Activated T-cell treated with anti-CD3 and anti-CD28 coated beads, Interleukin-2, amount 50 U/mL, for 24 hours (primary cell): Measurements from ENCODE around the gene RYR2.

Experiments used
- DNase-seq: peaks from one replicate; pipeline ENCODE4 v3.0.0-alpha.2; 2020
- H3K27ac Mint-ChIP-seq: 2 replicates; pipeline ENCODE4 v1.8.0; 2020; ENCODE audit warnings: mild to moderate bottlenecking, mixed read lengths
- H3K27me3 Mint-ChIP-seq: 2 replicates; pipeline ENCODE4 v1.8.0; 2020; ENCODE audit warnings: mixed read lengths
- H3K36me3 Mint-ChIP-seq: 2 replicates; pipeline ENCODE4 v1.8.0; 2020; ENCODE audit warnings: low read depth, mixed read lengths
- H3K4me1 Mint-ChIP-seq: 2 replicates; pipeline ENCODE4 v1.8.0; 2020; ENCODE audit warnings: low read depth, mixed read lengths
- H3K4me3 Mint-ChIP-seq: 2 replicates; pipeline ENCODE4 v1.8.0; 2020; ENCODE audit warnings: mild to moderate bottlenecking, moderate library complexity, mixed read lengths
- H3K9me3 Mint-ChIP-seq: 2 replicates; pipeline ENCODE4 v1.8.0; 2020; ENCODE audit warnings: mixed read lengths

Gene RYR2

DNA sequence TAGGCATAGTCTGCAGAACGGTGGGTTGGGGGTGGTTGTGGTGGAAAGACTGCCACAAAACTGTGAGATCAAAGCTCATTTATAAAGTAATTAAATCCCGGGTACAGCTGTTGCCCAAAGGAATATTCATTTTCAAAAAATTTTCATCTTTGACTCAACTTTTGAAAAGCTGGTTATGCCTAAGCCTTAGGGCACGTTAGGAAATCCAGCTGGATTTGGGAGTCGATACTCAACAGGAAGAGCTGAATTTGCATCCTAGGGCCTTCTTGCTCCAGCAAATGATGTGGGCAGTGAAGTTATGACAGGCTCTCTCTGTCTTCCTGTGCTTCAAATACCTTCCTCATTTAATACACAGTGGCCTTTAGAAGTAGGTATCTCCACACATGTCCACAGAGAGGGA lies 817.0 kb downstream of the RYR2 start:
- H3K4me3 Mint-ChIP-seq, result no peak overlapping the region
- H3K27me3 Mint-ChIP-seq, result peaks cover 9% of the 10 kb centered on the region

DNA sequence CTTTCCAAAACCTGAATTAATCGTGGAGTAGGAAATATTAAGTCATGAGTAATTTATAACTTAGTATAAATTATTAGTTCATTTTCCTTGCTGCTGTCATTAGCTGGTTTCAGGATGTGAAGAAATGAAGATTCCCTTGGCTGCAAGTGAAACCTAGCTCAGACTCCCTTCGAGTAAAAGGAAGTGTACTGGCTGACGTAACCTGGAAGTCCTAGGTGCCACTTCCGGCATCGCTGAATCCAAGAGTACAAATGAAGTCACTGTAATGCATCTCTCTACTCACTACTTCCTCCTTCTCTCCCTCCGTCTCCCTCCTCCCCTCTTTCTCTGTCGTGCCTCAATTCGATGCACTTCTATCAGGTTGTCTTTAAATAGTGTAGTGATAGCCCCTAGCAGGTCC lies 820.0 kb downstream of the RYR2 start:
- no peak for DNase-seq
- Mint-ChIP-seq H3K27me3 (peaks cover 9% of the 10 kb centered on the region), H3K4me3 (no peak overlapping the region), H3K9me3 (no peaks in the 10 kb centered on the region), H3K27ac (no peak overlapping the region), H3K4me1 (peaks cover 2% of the 10 kb centered on the region), H3K36me3 (no peaks in the 10 kb centered on the region)

More for the DNA sequence above, 817.0 kb downstream of the RYR2 start:
- Mint-ChIP-seq H3K9me3 (no peaks in the 10 kb centered on the region), H3K27ac (no peak overlapping the region), H3K4me1 (no peaks in the 10 kb centered on the region), H3K36me3 (no peaks in the 10 kb centered on the region)
- no peak for DNase-seq

DNA sequence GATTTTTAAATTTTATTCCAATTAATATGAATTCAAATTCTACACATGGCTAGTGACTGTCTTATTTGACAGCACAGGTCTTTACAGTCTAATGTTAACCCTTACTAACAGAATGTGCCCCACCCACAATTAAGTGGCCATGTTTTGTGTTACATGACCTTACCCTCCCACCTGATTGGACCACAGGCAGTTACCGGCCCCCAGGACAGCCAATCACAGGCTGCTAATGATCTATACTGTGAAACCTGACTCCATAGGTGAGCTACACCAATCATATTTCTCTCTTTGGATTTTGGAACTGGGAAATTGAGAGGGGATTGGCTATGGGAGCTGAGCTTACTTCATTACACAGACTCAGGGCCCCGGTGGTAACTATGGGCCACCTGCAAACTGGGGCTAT lies 821.2 kb downstream of the RYR2 start:
- H3K27ac Mint-ChIP-seq, result no peak overlapping the region

DNA sequence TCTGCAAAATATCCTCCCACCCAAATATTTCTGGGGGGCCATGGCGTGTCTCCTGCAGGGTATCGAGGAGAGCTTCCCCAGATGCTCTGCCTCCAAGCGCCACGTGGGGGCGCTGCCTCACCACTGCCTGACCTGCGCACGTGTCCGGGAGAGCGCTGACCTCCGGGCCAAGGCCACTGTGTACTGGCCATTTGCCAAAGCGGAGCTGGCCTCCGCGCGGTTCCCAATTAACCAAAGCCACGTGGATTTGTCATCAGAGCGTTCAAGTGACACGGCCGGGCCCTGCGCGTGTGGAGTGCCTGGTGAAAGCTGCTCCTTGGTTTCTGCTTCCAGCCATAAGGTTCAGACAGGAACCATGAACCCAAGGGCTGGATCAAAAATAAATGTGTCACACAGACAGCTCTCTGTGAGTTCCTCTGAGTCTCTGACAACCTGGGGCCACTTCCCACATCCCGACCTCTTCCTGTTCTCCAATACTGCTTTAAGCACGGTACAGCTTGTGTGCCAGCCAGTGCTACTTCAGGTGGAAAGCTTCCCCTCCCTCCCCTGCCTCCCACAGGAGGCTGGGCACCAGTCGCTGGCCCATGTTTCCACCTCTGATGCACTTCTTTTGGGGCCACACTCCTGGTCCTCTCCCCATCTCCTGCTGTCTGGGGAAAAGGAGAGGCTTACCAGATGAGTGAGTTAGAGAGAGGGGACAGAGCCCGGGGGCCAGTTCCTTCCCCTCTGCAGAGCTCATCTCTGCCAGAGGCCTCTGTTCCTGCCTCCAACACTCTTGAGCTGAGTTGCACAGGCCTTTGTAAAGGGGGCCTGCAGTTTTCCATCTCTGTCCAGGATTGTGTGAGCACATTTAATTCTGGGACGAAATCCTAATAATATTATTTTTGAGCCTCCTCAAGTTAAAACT lies 822.6 kb downstream of the RYR2 start:
- H3K27me3 Mint-ChIP-seq, result peaks cover 9% of the 10 kb centered on the region
- H3K9me3 Mint-ChIP-seq, result no peaks in the 10 kb centered on the region
- H3K4me1 Mint-ChIP-seq, result peaks cover 2% of the 10 kb centered on the region
- no peak for DNase-seq
- no peak overlapping the region for H3K27ac Mint-ChIP-seq
- H3K4me3 Mint-ChIP-seq, result no peak overlapping the region
- no peaks in the 10 kb centered on the region for H3K36me3 Mint-ChIP-seq

More for the DNA sequence above, 821.2 kb downstream of the RYR2 start:
- peaks cover 2% of the 10 kb centered on the region for H3K4me1 Mint-ChIP-seq
- H3K27me3 Mint-ChIP-seq, result peaks cover 9% of the 10 kb centered on the region
- no peak overlapping the region for H3K4me3 Mint-ChIP-seq
- H3K9me3 Mint-ChIP-seq, result no peaks in the 10 kb centered on the region
- H3K36me3 Mint-ChIP-seq, result no peaks in the 10 kb centered on the region
- DNase-seq, result no peak

DNA sequence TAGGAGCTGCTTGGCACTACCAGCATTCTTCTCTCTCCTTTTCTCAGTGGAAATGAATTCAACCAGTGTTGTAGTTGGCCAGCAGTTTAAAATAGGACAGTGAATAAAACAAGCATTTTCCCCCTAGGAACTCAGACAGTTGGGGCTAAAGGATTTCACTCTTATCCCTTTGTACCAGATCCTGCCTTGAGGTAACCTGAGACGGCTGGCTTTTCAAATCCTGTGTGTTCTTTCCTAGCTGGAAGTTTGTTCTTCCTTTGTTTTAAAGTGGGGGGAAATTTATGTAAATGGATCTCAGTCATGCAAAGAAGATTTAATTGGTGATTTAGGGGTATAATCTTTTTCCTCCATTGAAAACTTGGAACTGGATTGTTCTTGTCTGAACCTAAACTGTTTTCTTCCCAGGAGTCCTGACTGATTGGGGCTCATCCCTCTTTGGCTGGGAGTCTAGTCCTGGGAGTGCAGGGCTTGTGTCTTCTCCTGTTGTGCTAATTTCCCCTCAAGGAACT lies 825.5 kb downstream of the RYR2 start:
- Mint-ChIP-seq H3K4me1 (peaks cover 2% of the 10 kb centered on the region), H3K9me3 (no peaks in the 10 kb centered on the region), H3K27ac (no peak overlapping the region)

DNA sequence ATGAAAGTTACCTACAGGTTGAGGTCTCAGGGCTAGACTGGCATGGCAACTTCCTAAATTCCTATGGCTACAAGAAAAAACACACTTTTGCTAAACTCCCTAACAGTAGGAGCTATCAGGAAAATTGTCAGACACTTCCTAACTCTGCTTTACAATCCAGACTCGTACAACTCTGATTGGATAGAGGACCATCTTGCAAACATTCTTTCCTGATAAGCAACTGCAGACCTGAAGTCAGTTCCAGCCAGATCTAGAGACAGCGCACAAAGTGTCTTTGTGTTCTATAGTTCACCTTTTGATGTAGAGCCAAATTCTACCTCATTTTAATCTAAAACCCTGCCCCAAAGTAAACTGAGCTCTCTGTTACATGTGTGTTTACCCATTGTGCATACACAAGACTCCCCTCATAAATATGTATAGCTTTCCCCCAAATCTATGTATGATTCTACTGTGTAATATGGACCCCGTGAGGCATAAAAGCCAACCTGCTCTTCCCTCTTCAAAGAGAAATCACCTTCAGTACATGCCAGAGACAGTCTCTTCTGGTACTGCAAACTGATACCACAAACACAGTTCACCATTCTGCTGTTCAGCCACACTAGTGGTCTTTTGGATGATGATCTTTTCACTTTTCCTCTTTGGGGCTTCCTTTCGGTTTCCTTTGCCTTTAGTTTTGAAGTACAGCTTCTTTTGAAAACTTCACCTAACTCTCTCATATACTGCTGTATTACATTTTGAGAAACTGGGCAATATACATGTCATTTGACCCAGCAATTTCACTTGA lies 827.0 kb downstream of the RYR2 start:
- no peak overlapping the region for H3K4me3 Mint-ChIP-seq
- no peaks in the 10 kb centered on the region for H3K9me3 Mint-ChIP-seq
- H3K36me3 Mint-ChIP-seq, result no peaks in the 10 kb centered on the region
- no peak overlapping the region for H3K27ac Mint-ChIP-seq
- peaks cover 2% of the 10 kb centered on the region for H3K4me1 Mint-ChIP-seq
- peaks cover 4% of the 10 kb centered on the region for H3K27me3 Mint-ChIP-seq
- no peak for DNase-seq

More for the DNA sequence above, 825.5 kb downstream of the RYR2 start:
- no peak overlapping the region for H3K4me3 Mint-ChIP-seq
- DNase-seq, result no peak
- H3K36me3 Mint-ChIP-seq, result no peaks in the 10 kb centered on the region
- peaks cover 9% of the 10 kb centered on the region for H3K27me3 Mint-ChIP-seq

DNA sequence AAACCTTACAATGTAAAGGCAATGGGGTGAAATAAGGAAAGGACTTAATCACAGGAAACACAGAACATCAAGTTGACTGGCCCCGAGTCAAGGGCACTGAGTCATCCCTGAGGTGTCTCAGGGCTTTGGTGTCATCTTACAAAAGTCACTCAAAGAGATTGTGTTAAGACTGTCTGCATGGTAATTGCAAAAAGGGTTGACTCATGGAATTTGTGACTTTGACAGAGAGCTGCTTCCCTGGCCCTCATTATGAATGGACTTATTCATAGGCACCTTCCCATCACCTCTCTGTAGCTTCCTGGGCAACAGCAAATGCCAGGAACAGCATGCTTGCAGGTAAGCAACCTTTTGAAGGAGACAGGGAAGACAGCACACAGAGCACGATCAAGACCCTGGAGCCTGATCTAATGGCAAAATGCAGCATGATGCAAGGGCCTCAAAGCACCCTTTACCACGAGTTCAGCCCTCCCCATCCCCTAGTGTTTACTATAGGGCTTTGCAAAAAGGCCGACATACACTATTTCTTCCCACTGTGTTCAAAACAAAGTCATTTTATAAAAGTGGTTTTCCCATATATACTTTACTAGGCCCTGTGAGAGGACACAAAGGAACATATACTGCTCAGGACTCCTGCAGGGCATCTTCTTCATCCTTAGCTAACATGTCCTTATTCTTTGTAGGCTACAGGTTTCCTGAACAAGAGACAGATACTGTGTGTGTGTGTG lies 831.7 kb downstream of the RYR2 start:
- Mint-ChIP-seq H3K9me3 (no peaks in the 10 kb centered on the region), H3K4me3 (no peak overlapping the region), H3K36me3 (no peaks in the 10 kb centered on the region), H3K4me1 (no peaks in the 10 kb centered on the region), H3K27ac (no peak overlapping the region), H3K27me3 (no peaks in the 10 kb centered on the region)
- DNase-seq, result no peak

DNA sequence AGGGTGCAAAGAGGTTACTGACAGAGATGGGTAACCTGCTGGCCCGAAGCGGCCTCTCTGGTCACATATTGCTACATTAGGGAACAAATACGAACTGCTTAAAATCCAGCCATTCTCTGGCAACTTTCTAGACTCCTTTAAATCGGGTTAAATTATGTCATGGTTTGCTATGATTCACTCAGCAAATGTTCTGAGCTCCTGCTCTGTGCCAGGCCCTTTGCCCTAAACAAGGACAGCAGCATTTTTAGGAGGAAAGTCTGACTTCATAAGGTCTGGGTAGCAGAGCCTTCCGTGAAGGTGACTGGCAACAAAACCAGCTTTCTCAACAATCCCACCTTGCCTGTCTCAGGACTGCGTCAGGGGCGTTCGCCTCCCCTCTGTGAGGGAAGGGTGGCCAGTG lies 833.3 kb downstream of the RYR2 start:
- Mint-ChIP-seq H3K9me3 (no peaks in the 10 kb centered on the region), H3K4me3 (no peak overlapping the region), H3K27me3 (no peaks in the 10 kb centered on the region), H3K4me1 (no peaks in the 10 kb centered on the region), H3K36me3 (no peaks in the 10 kb centered on the region), H3K27ac (no peak overlapping the region)
- no peak for DNase-seq

DNA sequence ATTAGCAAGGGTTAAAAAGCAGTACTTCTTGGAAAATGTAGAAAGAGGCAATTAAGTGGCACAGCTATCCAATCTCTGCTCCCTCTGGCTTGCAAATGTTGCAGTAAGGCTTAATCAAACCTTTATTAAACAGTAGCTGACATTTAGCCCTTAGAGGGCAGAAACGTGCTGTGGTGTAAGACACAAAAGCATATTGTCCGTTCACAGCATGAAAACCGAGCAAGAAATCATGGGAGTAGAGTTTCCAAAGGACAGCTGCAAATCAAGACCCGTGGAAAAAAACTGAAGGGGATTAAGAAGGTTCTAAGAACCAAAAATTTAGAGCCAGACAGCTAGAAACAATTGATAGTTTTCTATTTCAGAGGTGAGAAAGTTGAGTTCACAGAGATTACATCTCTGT lies 835.6 kb downstream of the RYR2 start:
- H3K36me3 Mint-ChIP-seq, result no peaks in the 10 kb centered on the region
- DNase-seq, result no peak
- H3K4me1 Mint-ChIP-seq, result no peaks in the 10 kb centered on the region
- H3K4me3 Mint-ChIP-seq, result no peak overlapping the region
- peaks cover 2% of the 10 kb centered on the region for H3K9me3 Mint-ChIP-seq
- H3K27ac Mint-ChIP-seq, result no peak overlapping the region
- H3K27me3 Mint-ChIP-seq, result no peaks in the 10 kb centered on the region

DNA sequence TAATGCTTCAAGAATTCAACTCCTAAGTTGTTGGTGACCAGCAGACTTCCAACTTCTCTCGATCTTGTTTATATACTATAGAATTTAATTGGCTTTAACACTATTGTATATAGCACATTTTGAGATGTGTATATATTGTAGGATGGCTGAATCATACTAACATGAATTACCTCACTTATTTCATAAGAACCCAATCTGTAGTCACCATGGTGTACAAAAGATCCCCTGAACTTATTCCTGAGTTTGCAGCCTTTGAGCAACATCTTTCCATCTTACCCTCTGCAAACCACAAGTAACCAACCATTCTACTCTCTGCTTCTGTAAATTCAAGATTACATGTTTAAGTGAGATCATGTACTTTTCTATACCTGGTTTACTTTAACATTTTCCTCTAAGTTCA lies 836.4 kb downstream of the RYR2 start:
- peaks cover 5% of the 10 kb centered on the region for H3K9me3 Mint-ChIP-seq
- no peak overlapping the region for H3K27ac Mint-ChIP-seq
- no peak overlapping the region for H3K4me3 Mint-ChIP-seq
- no peaks in the 10 kb centered on the region for H3K36me3 Mint-ChIP-seq
- DNase-seq, result no peak
- H3K4me1 Mint-ChIP-seq, result no peaks in the 10 kb centered on the region
- H3K27me3 Mint-ChIP-seq, result peaks cover 2% of the 10 kb centered on the region

DNA sequence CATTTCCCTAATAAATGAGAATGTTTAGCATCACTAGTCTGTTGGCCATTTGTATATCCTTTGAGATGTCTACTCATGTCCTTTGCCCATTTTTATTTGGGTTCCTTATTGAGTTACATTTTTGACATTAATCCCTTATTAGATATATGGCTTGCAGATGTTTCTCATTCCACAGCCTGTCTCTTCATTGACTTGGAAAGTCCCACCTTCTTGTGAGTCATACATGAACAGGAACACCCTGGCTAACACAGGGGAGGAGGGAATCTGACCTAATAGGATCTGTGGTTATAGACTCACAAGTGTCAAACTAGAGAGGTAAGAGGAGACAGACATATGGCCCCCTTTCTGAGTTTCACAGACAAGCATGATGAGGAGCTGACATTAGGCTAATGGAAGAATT lies 837.2 kb downstream of the RYR2 start:
- DNase-seq, result no peak
- Mint-ChIP-seq H3K9me3 (peaks cover 7% of the 10 kb centered on the region), H3K27me3 (peaks cover 2% of the 10 kb centered on the region), H3K27ac (no peak overlapping the region), H3K36me3 (no peaks in the 10 kb centered on the region), H3K4me1 (no peaks in the 10 kb centered on the region), H3K4me3 (no peak overlapping the region)
